MCF 10A (cell line): Measurements from ENCODE around the gene CACNA2D2. TPM values are rescaled to one million over a fixed set of nuclear protein-coding genes. Genes with fewer than 3 reads are reported as not detected.

Source experiments
- BruUV-seq: library from RNA; stranded (reverse); fragments of 400-500 nt; replicated peaks from 2 replicates; lab custom pipeline; 2021; lab: Mats Ljungman, UMichigan
- CTCF ChIA-PET: fragments of 300-600 bp; sonication (Branson Sonifier 250); formaldehyde crosslinking; extraction: SDS; loops from one replicate; lab custom pipeline; 2021; ENCODE audit warnings: antibody characterized with exemption, inconsistent platforms; lab: Yijun Ruan, JAX
- POLR2A ChIA-PET: fragments of 300-600, 350-650 bp; sonication (Branson Sonifier 250); formaldehyde crosslinking; extraction: SDS; loops from one replicate; lab custom pipeline; 2020; ENCODE audit warnings: antibody characterized with exemption, inconsistent platforms; lab: Yijun Ruan, JAX
- DNase-seq: peaks from one replicate; pipeline ENCODE4 v3.0.0-alpha.2; 2018; ENCODE audit not compliant: unreplicated experiment
- H3K27ac Mint-ChIP-seq: one replicate; pipeline ENCODE4 v1.8.0; 2022; ENCODE audit warnings: mild to moderate bottlenecking, low read depth, mixed read lengths; ENCODE audit not compliant: unreplicated experiment
- H3K27me3 Mint-ChIP-seq: one replicate; pipeline ENCODE4 v1.8.0; 2022; ENCODE audit warnings: mixed read lengths; ENCODE audit not compliant: insufficient read depth, unreplicated experiment
- H3K36me3 Mint-ChIP-seq: one replicate; pipeline ENCODE4 v1.8.0; 2022; ENCODE audit warnings: mild to moderate bottlenecking, moderate library complexity, mixed read lengths; ENCODE audit not compliant: insufficient read depth, unreplicated experiment
- H3K4me1 Mint-ChIP-seq: one replicate; pipeline ENCODE4 v1.8.0; 2022; ENCODE audit warnings: mixed read lengths; ENCODE audit not compliant: insufficient read depth, unreplicated experiment
- H3K4me3 Mint-ChIP-seq: one replicate; pipeline ENCODE4 v1.8.0; 2022; ENCODE audit warnings: mild to moderate bottlenecking, moderate library complexity, mixed read lengths; ENCODE audit not compliant: unreplicated experiment
- H3K9me3 Mint-ChIP-seq: one replicate; pipeline ENCODE4 v1.8.0; 2022; ENCODE audit warnings: mixed read lengths; ENCODE audit not compliant: unreplicated experiment
- intact Hi-C: fragments of 100-400 bp; cut with micrococcal nuclease; formaldehyde crosslinking; loops from 2 replicates; pipeline ENCODE4 v1.14.1; 2022
- total RNA-seq: library from RNA; stranded (reverse); gene quantifications from 2 replicates; pipeline ENCODE4 v1.2.3, GENCODE V29; 2022
- TF ChIP-seq, protein P1 (sequence below): fragments of 200-600 bp; IDR thresholded peaks from one replicate; pipeline ENCODE4 v1.8.0; 2022; ENCODE audit warnings: antibody characterized with exemption, mild to moderate bottlenecking; ENCODE audit not compliant: unreplicated experiment

The CACNA2D2 gene
- total RNA-seq, 1 experiment from 2014 or later, result not detected

DNA sequence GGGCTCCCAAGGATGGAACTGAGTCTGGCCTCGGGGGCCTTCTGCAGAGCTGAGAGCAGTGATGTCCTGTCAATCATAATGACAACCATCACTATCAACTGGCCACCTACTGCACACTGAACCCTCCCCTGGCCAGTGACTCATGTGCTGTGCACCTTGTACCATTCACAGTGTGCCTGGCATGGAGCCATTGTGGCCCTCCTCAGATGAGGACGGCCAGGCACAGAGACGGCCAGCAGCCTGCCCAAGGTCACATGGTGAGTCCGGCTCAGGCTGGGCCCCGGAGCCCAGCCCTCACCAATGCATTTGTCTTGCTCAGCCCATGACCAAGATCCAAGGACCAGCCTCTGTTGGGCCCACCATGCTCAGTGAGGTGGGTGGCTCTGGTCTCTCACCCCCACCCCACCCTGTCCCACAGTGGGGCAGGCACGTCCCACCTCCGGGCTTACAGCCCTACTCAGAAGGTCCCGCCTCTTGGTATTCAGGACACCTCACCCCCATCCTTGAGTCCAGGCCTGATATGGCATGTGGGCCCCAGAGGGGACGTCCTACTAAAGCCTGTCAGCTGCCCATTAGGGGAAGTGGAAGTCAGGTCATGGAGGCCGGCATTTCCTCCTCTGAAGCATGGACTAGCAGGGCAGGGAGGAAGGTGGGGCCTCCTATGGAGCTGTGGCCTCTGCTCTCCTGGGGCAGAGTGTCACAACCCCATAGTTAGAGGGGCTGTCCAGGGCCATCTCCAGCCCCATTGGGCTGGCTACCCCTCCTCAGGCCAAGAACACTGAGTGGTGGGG is 108.2 kb downstream of the CACNA2D2 start:
- no peaks in the 10 kb centered on the region for H3K9me3 Mint-ChIP-seq
- no peak overlapping the region for H3K4me3 Mint-ChIP-seq
- peaks cover 20% of the 10 kb centered on the region for H3K4me1 Mint-ChIP-seq
- peaks cover 10% of the 10 kb centered on the region for H3K27me3 Mint-ChIP-seq
- TF ChIP-seq, protein P1, sequence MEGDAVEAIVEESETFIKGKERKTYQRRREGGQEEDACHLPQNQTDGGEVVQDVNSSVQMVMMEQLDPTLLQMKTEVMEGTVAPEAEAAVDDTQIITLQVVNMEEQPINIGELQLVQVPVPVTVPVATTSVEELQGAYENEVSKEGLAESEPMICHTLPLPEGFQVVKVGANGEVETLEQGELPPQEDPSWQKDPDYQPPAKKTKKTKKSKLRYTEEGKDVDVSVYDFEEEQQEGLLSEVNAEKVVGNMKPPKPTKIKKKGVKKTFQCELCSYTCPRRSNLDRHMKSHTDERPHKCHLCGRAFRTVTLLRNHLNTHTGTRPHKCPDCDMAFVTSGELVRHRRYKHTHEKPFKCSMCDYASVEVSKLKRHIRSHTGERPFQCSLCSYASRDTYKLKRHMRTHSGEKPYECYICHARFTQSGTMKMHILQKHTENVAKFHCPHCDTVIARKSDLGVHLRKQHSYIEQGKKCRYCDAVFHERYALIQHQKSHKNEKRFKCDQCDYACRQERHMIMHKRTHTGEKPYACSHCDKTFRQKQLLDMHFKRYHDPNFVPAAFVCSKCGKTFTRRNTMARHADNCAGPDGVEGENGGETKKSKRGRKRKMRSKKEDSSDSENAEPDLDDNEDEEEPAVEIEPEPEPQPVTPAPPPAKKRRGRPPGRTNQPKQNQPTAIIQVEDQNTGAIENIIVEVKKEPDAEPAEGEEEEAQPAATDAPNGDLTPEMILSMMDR, result no peak
- intact Hi-C loops, result no loop called here
- H3K27ac Mint-ChIP-seq, result no peak overlapping the region
- no TSS peak for BruUV-seq
- no peak for DNase-seq
- POLR2A ChIA-PET, result interaction anchor here (1.4 kb wide), 1 partner anchor 35 kb away, joined by 4 read pairs; no protein-coding TSS in a partner anchor
- CTCF ChIA-PET, result interaction anchor here (0.6 to 1.0 kb wide), 2 partner anchors 94 to 126 kb away, joined by 3 to 4 read pairs; no protein-coding TSS in a partner anchor
- H3K36me3 Mint-ChIP-seq, result no peaks in the 10 kb centered on the region

DNA sequence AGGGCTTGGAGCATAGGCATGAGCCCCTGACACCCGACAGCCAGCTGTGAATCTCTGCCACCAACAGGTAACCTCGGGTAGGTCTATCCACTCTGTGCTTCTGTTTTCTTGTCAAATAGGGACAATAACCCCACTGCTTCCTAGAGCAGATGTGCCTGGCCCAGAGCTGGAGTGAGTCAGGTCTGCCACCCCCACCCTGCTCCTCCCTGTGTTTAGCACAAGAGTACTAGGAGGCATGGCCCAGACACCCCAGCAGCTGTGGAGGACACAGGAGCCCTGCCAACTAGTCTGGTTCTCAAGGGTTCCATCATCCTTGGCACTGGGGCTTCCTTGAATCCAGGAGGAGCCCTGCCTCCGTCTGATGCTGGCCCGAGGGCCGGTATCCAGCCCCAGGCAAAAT is 110.4 kb downstream of the CACNA2D2 start:
- Mint-ChIP-seq H3K4me3 (no peak overlapping the region), H3K4me1 (peaks cover 20% of the 10 kb centered on the region), H3K27ac (no peak overlapping the region), H3K36me3 (no peaks in the 10 kb centered on the region), H3K27me3 (no peaks in the 10 kb centered on the region), H3K9me3 (no peaks in the 10 kb centered on the region)
- BruUV-seq, result no TSS peak
- ChIA-PET CTCF (interaction anchor here (0.7 kb wide), 1 partner anchor 149 kb away, joined by 3 read pairs; no protein-coding TSS in a partner anchor), POLR2A (no interaction called here)
- DNase-seq, result no peak
- TF ChIP-seq, protein P1, result no peak
- intact Hi-C loops, result no loop called here

DNA sequence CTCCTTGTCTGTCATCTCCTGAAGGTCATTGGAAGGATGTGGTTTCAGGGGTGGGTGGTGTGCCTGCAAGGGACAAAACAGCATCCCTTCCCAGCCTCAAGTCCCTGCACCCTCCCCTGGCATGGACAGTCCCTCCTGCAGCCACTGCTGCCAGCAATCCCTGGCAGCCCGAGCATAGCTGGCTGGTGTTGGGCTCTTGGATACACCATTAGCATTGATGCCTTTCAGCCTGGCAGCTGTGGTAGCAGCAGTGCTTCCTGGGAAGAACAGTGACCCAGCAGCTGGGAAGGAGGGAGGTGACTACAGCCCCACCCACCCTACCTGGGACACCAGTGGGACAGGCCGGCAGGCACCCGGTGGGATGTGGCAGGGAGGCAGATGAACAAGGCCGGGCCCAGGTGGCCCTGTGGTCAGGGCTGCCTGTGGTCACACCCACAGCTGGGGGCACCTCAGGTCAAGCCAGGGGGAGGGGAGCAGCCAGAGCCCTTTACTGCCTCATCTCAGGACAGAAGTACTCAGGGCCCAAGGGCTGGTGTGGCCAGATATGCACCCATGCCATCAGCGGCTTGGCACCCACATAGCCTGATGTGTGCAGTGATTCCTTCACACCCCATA is 111.2 kb downstream of the CACNA2D2 start:
- CTCF ChIA-PET, result no interaction called here
- no peaks in the 10 kb centered on the region for H3K9me3 Mint-ChIP-seq
- no peaks in the 10 kb centered on the region for H3K27me3 Mint-ChIP-seq
- no peak for DNase-seq
- no peaks in the 10 kb centered on the region for H3K36me3 Mint-ChIP-seq
- TF ChIP-seq, protein P1, result no peak
- no peak overlapping the region for H3K27ac Mint-ChIP-seq
- BruUV-seq, result no TSS peak
- no peak overlapping the region for H3K4me3 Mint-ChIP-seq
- peaks cover 20% of the 10 kb centered on the region for H3K4me1 Mint-ChIP-seq
- intact Hi-C loops, result no loop called here
- POLR2A ChIA-PET, result no interaction called here

DNA sequence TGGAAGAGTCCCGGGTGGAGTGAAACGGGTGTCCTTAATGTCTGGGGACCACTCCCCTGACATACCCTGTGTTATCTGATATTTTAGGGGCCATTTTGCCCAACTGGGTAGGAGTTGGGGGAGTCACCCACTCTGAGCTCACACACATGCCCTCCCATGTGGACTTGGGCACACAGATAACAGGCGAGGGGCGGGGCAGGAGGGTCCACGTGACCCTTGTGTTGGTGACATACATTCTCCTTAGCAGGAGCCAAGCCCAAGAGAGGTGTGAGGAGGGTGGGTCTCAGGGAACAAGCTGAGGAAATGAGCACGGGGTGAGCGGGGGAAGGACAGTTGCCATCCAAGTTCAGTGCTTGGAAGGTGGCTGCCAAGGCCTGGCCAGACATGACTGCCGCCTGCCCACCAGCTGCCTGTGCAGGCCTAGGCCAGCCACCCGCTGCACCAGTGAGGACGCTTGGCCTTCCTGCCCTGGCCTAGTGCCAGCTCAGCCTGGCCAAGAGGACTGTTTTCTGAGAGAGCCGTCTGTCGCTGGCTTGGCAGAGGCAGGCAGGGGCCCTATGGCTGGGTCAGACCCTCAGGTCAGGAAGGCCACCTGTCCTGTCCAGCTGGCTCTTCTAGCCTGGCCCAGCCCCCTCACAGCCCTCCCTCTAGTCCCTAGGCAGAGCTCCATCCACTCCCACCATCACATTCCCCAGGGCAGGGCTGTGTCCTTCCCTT is 112.8 kb downstream of the CACNA2D2 start:
- Mint-ChIP-seq H3K27ac (no peak overlapping the region), H3K36me3 (no peaks in the 10 kb centered on the region), H3K4me1 (peaks cover 14% of the 10 kb centered on the region), H3K9me3 (no peaks in the 10 kb centered on the region), H3K27me3 (no peaks in the 10 kb centered on the region), H3K4me3 (no peak overlapping the region)
- POLR2A ChIA-PET, result interaction anchor here (1.2 kb wide), 1 partner anchor 45 kb away, joined by 3 read pairs; the partner anchor contains the start of gene ZMYND10
- CTCF ChIA-PET, result interaction anchor here (0.6 to 0.9 kb wide), 3 partner anchors 54 to 196 kb away, joined by 3 to 5 read pairs (median 3); partner anchors contain the start of genes HYAL3 and NAA80
- TF ChIP-seq, protein P1, result no peak
- DNase-seq, result peak; percentile 76
- no TSS peak for BruUV-seq
- intact Hi-C loops, result no loop called here
